HG02852 (cell line): ENCODE results near the gene STAT5A.

Experiments
- ATAC-seq: cut with Tn5 transposase; IDR thresholded peaks from one replicate; pipeline ENCODE4 v1.9.1; 2021; ENCODE audit warnings: mild to moderate bottlenecking, moderate library complexity; ENCODE audit not compliant: unreplicated experiment

The STAT5A gene

GRCh38 chr17:42266918-42267766 lies 21.2 kb upstream of the STAT5A start:
- ATAC-seq, result no peak

DNA sequence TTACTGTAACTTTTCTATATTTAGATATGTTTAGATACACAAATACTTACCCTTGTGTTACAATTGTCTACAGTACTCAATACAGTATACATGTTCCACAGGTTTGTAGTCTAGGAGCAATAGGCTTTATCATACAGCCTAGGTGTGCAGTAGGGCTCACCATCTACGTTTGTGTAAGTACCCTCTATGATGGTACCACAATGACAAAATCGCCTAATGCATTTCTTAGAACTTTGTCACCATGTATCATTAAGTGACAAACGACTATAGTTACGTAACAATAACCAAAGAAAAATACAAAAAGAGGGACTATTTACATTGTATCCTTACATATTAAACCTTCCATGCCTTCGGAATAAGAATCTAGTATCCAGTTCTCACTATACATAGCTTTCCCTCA lies 20.1 kb upstream of the STAT5A start:
- no peak for ATAC-seq

GRCh38 chr17:42270170-42270535 lies 18.1 kb upstream of the STAT5A start:
- ATAC-seq, result no peak

GRCh38 chr17:42270596-42270995 lies 17.7 kb upstream of the STAT5A start:
- ATAC-seq, result no peak

- no peak for ATAC-seq
Observed at GRCh38 chr17:42271006-42271778, 17.1 kb upstream of the STAT5A start.

DNA sequence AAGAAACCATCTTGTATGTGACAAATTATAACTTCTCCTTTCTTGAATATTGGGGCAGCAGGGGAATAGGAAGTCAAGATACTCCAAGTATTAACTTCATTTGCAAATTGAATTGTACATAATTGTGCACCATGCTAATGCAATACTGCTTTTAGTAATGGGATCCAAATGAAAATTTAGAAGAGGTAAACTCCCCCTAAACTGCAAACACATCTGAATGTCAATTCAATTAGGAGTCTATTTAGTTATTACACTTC lies 16.6 kb upstream of the STAT5A start:
- no peak for ATAC-seq

DNA sequence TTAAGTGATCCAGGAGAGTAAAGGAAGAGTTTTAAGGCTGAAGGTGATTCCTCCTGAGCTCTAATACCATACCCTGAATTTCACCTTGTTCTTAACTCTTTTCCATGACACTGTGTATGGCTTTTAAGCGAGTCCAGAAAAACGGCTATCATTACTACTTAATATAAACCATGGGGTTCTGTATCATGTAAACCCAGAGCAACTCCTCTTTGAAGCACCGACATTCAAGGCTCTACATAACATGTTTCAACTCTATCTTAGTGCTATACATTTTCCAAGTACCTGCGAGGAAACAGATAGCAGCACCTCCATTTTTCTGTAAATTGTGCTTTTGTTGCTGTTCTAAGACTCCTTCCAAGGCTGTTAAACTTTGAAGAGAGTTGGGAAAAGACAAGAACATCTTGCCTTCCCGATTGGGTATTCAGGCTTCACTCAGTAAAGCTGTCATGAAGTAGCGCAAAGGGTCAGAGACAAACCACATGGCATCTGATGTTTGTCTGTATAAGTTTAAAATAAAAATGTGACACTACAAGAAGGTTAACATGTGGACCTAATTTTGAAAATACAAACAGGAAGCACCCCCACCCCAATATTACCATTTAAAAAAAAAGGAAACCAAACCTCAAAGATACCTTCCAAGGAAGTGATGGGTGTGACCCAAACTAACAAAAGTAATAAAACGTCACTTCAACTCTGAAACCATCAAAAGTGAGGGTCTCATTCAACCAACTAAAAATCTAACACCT lies 16.0 kb upstream of the STAT5A start:
- ATAC-seq, result no peak

GRCh38 chr17:42273474-42274252 lies 14.6 kb upstream of the STAT5A start:
- no peak for ATAC-seq

GRCh38 chr17:42274253-42274542 lies 14.1 kb upstream of the STAT5A start:
- ATAC-seq, result no peak

GRCh38 chr17:42274812-42275526 lies 13.3 kb upstream of the STAT5A start:
- no peak for ATAC-seq

GRCh38 chr17:42275527-42276358 lies 12.6 kb upstream of the STAT5A start:
- peak; percentile 45 for ATAC-seq

DNA sequence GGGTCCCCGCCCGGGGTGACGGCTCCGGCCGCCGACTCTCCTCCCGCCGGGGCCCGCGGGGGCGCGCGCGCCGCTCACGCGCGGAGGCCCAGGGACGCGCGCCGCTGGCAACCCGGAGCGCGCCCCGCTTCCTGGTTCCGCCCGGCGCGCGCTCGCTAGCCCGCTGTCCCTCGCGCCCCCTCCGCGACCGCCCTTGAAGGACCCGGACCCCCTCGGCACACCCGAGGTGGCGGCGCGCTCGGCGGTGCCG lies 12.0 kb upstream of the STAT5A start, which contains the start of gene STAT5B:
STAT5B (minus strand) TSS at position 33 of the 250 bp plus-strand sequence. CDS start 44,264 bp downstream, outside the sequence.
- ATAC-seq, result peak; percentile 62

DNA sequence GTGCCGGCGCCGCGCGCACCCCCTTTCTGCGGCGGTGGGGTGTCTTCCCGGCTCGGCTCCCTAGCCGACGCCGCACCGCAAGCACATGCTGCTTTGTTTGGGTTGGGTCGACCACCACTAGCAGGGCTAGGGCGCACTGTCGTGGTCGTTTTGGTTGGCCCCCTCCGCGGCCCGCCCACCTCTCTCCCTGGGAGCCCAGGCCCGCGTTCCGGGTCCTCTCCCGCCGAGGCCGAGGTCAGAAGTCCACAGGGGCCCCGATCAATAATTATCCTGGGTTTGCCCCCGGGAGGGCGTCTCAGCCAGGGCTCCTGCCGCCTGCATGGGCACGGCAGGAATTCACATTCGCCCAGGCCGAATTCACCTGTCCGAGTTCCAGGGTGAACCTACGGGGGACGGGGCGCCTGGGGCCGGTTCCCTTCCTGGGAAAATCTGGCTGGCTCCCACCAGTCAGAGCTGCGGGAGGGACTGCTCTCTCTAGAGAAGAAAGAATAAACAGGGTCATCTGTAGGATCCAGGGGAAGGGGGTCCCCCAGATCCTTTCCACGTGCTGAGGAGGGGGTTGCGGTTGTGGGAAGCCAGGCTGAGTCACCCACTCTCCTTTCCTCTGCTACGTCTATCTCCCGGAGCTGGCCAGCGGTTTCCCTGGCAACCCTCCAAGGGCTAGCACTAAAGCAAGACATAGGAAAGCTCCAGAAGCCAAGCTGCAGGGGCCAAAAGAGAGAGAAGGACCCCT lies 11.5 kb upstream of the STAT5A start:
- no peak for ATAC-seq

DNA sequence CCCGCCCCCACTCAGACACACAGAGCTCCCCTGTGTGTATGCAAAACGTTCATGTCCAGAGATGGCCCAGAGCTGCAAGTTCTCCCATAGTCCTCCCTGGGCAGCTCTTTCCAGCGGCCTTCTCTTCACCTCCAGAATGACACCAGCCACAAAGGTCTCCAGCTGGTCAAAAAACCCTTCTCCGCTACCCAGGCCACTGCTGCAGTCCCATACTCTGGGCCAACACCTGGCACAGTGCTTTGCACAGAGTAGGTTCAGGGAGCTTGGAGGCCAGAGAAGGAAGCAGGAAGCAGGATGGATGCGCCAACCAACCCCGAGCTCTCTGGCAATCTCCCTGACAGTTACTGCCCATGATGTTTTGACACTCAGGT lies 11.0 kb upstream of the STAT5A start:
- ATAC-seq, result no peak

DNA sequence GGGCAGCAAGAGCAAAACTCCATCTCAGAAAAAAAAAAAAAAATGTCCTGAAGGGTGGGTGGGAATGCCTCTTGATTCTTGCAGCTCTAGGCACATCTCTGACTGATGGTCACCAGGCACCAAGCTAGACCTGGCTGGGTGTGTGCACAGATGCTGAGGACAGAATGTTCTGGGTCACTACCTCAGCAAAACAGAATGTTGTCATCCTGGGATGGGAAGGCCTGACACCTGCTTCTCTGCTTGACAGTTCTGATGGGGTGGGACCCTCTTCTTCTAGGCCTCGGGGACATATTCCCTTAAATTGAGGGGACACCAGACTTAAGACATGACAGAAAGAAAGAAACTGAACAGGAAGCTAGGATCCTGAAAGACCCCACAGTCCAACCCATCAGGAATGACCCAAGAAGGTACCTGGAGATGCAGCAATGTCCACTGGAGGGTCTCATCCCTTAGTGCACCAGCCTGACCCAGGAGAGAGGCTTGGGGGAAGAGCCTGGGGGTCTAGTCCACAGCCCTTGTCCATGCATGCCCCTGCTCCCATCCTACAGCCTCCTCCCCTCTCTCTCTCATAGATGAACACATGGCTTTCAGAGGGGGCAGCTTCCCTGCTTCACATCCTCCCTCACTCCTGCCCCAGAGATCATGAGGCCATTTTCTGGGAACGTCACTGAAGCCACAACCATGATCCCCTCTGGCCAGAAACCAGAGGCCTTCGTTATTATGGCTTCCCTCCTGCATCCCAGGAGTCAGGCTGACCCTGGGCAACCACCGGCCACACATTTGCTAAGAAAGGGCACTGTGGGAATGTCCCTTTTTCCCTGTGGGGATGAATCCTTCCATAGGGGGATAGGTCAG lies 8.3 kb upstream of the STAT5A start:
- ATAC-seq, result no peak

DNA sequence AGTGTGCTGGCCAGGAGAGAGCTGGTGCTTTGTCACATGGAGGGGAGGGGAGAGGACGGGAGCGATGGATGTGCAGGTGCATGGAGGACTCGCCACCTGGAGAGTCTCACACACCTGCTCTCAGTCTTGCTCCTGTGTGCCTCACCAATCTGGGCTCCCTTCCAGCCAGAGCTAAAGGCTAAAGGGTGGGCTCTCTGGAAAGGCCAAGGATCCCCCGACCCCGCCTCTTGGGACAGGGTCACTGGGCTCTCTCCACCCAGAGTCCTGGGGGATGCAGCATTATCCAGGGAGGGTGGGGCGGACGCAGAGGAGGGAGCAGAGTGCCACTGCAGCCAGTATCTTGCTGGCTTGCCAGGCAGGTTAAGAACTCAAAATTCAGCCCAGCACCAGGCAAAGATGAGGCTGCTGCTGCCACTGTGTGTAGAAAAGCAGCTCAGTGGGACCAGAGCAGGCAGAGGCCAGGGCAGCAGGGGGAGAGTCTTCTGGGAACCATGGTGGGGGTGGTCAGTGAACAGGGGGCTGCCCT lies 6.7 kb upstream of the STAT5A start:
- ATAC-seq, result no peak

DNA sequence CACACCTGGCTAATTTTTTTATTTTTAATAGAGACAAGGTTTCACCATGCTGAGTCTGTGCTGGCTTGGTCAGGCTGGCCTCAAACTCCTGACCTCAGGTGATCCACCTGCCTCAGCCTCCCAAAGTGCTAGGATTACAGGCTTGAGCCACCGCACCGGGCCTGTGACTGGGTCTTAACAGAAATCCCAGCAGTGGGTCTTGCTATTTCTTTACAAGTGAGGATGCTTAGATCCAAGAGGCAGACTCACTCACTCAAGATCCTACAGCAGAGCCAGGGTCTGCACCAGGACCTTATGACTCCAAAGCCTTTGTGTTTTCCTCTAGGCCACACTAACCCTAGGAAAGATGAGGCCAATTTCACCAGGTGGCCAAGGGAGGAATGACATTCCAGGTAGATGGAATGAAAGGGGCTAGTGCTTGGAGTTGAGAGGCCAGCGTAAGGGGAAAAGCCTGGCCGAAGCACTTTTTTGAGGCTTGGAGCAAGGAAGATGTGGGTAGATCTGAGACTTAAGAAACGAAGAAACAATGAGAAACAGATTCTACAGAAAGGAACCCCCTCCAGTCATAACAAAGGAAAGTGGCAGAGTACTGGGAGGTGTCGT lies 5.7 kb upstream of the STAT5A start:
- ATAC-seq, result no peak
